Ovary (tissue), 9 donors: Measurements from ENCODE around the gene CCDC3. TPM values are rescaled to one million over a fixed set of nuclear protein-coding genes. Genes with fewer than 3 reads are reported as not detected.

ENCODE experiments used
- DNase-seq, 5 donors: peaks; one replicate each; pipeline ENCODE4 v3.0.0-alpha.2; 2019 to 2020
- H3K27ac ChIP-seq, 2 donors: fragments of 200-600 bp; one replicate each; pipeline versions ENCODE4 v1.5.1 to v1.8.0; 2019 to 2022
- H3K27me3 ChIP-seq: fragments of 200-600 bp; one replicate; pipeline ENCODE4 v1.8.0; 2022
- H3K36me3 ChIP-seq: fragments of 200-600 bp; sonication (generic); one replicate; pipeline ENCODE4 v1.5.1; 2019
- H3K4me1 ChIP-seq: one replicate; pipeline ENCODE4 v1.8.1; 2013; ENCODE audit warnings: mild to moderate bottlenecking, moderate library complexity; ENCODE audit not compliant: insufficient read depth
- H3K4me3 ChIP-seq: fragments of 200-600 bp; sonication (generic); one replicate; pipeline ENCODE4 v1.5.1; 2017
- H3K9me3 ChIP-seq, 2 donors: fragments of 200-600 bp in 1 of 2; sonication (generic) in 1 of 2; one replicate each; pipeline versions ENCODE4 v1.5.1 to v1.8.1; 2013 to 2019; ENCODE audit warnings: mild to moderate bottlenecking in 1 of 2, moderate library complexity in 1 of 2
- EP300 ChIP-seq: sonication (generic); formaldehyde crosslinking; IDR thresholded peaks from one replicate; pipeline ENCODE4 v1.6.1; 2017; ENCODE audit warnings: antibody characterized with exemption
- POLR2A ChIP-seq: fragments of 450-650 bp; IDR thresholded peaks from one replicate; pipeline ENCODE4 v1.6.1; 2017; ENCODE audit warnings: antibody characterized with exemption, mild to moderate bottlenecking, moderate library complexity
- WGBS, 3 donors: extraction: QIAGEN DNeasy Blood & Tissue Kit in 1 of 3; methylation state at CpG; one replicate each; pipeline versions ENCODE4 v1.1.5 to v1.1.7; 2013 to 2017; 5-methylcytosine and 5-hydroxymethylcytosine counted together
- intact Hi-C, 4 donors: fragments of 100-400 bp; cut with DNase I; formaldehyde crosslinking; loops; one replicate each; pipeline versions ENCODE4 v1.11.0 to v1.15.1; 2022 to 2023
- polyA plus RNA-seq, 2 donors: library from polyadenylated mRNA; stranded (reverse); fragments of 200-250 nt in 1 of 2; fragments of 350-450 nt in 1 of 2; fragmentation: Illumina TruSeq in 1 of 2; extraction: RNeasy Lipid Tissue Mini Kit (QIAGEN cat#74804) in 1 of 2; gene quantifications; one replicate each; pipeline ENCODE4 v1.2.3, GENCODE V29; 2013 to 2014
- total RNA-seq, 7 donors: library from RNA; depleted of rRNA in 2 of 7; stranded (reverse); fragments of >200 nt in 2 of 7; fragmentation: NEBNext Ultra II Directional in 3 of 7; extraction: Animal tissue kit (Norgen Biotek cat#: 25700) in 3 of 7; gene quantifications; one replicate each; pipeline versions ENCODE4 v1.1.0 to v1.2.4, GENCODE V29; 2016 to 2023
- TF ChIP-seq, protein P1 (sequence below), 3 donors: fragments of 450-650 bp in 2 of 3; fragments of 200-600 bp in 1 of 3; IDR thresholded peaks; one replicate each; pipeline versions ENCODE4 v1.5.1 to v1.8.0; 2016 to 2022; ENCODE audit warnings: antibody characterized with exemption in 3 of 3, mild to moderate bottlenecking in 1 of 3
- donor health status: DM: no; HTN: no; CAD: no; lungs with moderate emphysema.
- donor health status: DM: no; HTN: no; CAD: no.
- donor health status: Bipolar disorder and iron deficiency.
- donor health status: DM: yes; HTN: yes; CAD: no.
- donor health status: DM: no; HTN: no; CAD: no.
- donor health status: DM: yes; HTN: yes; CAD: no.

Gene CCDC3
- total and polyA plus RNA-seq, 9 donors, result 14.3 to 190 (median 53.7) TPM

DNA sequence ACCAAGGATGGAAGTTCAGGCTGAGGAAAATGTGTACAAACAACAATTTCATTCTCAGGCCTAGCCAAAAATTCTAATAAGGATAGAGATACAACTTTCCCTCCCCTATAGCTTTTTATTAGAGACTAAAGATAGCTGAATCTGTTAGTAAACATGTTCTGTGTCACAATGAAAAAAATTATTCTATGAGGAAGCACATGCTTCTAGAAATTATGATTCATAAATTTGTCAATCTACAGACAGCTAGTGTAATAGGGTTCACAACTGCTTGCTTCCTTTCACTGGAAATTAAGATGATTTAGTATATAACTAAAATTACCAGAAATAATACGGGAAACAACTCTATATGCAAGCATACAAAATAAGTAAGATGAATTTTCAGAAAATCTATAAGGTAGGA is 56.6 kb downstream of the CCDC3 start:
- no peak overlapping the region for H3K27ac ChIP-seq
- H3K9me3 ChIP-seq, result no peaks in the 10 kb centered on the region
- 92 to 94% (median 93%) methylated on average over 1 of the region's 1 CpG for WGBS, 3 donors
- intact Hi-C loops, result loop anchor here in 1 of 4 donors (5.0 kb wide), 1 partner anchor 337 kb away; no protein-coding TSS in a partner anchor
- H3K4me1 ChIP-seq, result peaks cover 6% of the 10 kb centered on the region
- no peak for DNase-seq
- H3K4me3 ChIP-seq, result no peak overlapping the region
- H3K36me3 ChIP-seq, result no peaks in the 10 kb centered on the region
- no peaks in the 10 kb centered on the region for H3K27me3 ChIP-seq
- TF ChIP-seq, protein P1, sequence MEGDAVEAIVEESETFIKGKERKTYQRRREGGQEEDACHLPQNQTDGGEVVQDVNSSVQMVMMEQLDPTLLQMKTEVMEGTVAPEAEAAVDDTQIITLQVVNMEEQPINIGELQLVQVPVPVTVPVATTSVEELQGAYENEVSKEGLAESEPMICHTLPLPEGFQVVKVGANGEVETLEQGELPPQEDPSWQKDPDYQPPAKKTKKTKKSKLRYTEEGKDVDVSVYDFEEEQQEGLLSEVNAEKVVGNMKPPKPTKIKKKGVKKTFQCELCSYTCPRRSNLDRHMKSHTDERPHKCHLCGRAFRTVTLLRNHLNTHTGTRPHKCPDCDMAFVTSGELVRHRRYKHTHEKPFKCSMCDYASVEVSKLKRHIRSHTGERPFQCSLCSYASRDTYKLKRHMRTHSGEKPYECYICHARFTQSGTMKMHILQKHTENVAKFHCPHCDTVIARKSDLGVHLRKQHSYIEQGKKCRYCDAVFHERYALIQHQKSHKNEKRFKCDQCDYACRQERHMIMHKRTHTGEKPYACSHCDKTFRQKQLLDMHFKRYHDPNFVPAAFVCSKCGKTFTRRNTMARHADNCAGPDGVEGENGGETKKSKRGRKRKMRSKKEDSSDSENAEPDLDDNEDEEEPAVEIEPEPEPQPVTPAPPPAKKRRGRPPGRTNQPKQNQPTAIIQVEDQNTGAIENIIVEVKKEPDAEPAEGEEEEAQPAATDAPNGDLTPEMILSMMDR (IDR thresholded peaks at IDR 0.05), result no peak
- TF ChIP-seq EP300 (no peak), POLR2A (no peak)

DNA sequence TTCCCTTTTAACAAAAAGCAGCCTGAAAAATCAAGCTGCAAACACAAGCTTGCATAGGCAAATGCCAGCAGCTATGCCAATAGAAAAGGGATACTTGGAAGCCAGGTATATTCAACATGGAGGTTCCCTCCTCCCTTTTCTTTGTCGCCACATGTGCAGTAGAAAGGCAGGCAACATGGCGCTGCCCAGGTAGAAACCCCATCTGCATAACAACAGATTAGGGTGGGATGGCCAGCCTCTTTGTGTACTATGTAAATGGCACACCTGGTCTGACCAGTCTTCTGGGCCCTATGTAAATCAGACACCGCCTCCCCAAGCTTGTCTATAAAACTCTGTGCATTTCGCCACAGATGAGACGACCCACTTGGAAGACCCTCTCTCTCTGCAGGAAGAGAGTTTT is 58.1 kb downstream of the CCDC3 start:
- no peak for DNase-seq
- Histone ChIP-seq H3K9me3 (no peaks in the 10 kb centered on the region), H3K27me3 (no peaks in the 10 kb centered on the region), H3K4me3 (no peak overlapping the region), H3K4me1 (peaks cover 6% of the 10 kb centered on the region), H3K36me3 (no peaks in the 10 kb centered on the region), H3K27ac (no peak overlapping the region)
- 87 to 92% (median 87%) methylated on average over 5 of the region's 5 CpGs for WGBS, 3 donors
- intact Hi-C loops, result no loop called here
- TF ChIP-seq, protein P1 (IDR thresholded peaks at IDR 0.05), result no peak
- TF ChIP-seq EP300 (no peak), POLR2A (no peak)

DNA sequence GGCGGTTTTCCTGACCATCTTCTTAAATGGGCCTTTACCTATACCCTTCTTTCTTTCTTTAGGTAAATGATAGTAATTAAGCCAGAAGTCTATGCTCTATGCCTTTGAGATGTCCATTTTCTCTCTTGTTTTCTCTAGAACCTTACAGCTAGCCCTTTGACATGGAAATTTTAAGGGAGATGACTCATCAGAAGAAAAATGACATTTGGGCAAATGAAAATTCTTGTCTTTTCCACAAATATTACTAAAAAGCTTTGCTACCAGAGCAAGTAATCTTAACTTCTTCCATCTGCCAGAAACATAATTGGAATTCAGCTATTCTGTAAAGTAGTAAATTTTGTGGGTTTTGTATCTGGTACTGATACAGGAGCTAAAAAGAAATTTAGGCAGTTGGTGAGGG is 59.5 kb downstream of the CCDC3 start:
- H3K27ac ChIP-seq, result no peak overlapping the region
- H3K4me1 ChIP-seq, result peaks cover 6% of the 10 kb centered on the region
- TF ChIP-seq POLR2A, result no peak
- TF ChIP-seq, protein P1 (IDR thresholded peaks at IDR 0.05), result no peak
- no peak for TF ChIP-seq EP300
- H3K9me3 ChIP-seq, result no peaks in the 10 kb centered on the region
- intact Hi-C loops, result no loop called here
- H3K36me3 ChIP-seq, result no peaks in the 10 kb centered on the region
- H3K27me3 ChIP-seq, result no peaks in the 10 kb centered on the region
- H3K4me3 ChIP-seq, result no peak overlapping the region
- WGBS, 3 donors, result 96 to 100% (median 98%) methylated on average over 1 of the region's 1 CpG
- no peak for DNase-seq

DNA sequence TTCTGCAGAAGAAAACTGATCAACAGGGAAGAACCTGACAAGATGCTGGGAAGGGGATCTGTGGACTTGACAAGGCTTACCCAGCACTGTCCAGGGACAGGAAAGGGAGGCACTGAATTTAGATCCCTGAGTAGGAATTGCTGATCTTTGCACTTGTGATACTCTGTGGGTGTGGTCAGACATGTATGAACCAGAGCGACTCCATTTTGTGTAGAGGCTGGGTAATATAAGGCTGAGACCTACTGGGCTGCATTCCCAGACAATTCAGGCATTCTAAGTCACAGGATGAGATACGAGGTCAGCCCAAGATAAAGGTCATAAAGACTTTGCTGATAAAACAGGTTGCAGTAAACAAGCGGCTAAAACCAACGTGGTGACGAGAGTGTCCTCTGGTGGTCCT is 60.7 kb downstream of the CCDC3 start:
- peaks cover 6% of the 10 kb centered on the region for H3K4me1 ChIP-seq
- WGBS, 3 donors, result 74 to 78% (median 76%) methylated on average over 5 of the region's 5 CpGs
- no peaks in the 10 kb centered on the region for H3K27me3 ChIP-seq
- H3K27ac ChIP-seq, result no peak overlapping the region
- H3K36me3 ChIP-seq, result no peaks in the 10 kb centered on the region
- intact Hi-C loops, result no loop called here
- no peak overlapping the region for H3K4me3 ChIP-seq
- TF ChIP-seq POLR2A (no peak), EP300 (no peak)
- TF ChIP-seq, protein P1 (IDR thresholded peaks at IDR 0.05), result no peak
- DNase-seq, result no peak
- no peaks in the 10 kb centered on the region for H3K9me3 ChIP-seq

DNA sequence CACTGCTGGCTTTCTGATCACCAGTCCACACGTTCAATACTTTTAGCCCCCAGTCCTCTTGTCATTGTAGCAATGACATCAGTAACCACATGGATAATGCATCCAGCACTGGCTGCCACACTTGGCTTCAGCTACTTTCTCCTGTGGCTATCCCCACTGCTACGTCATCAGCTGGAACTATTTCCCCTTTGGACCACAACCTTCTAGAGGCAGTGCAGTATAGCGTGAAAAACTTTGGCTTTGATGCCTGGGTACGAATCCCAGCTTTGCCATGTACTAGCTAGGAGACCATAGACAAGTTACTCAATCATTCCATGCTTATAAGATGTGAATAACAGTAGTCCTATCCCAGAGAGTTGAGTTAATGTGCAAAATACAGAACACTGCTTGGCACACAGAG is 63.2 kb downstream of the CCDC3 start:
- DNase-seq, result no peak
- no peak for TF ChIP-seq POLR2A
- no peak for TF ChIP-seq EP300
- TF ChIP-seq, protein P1 (IDR thresholded peaks at IDR 0.05), result no peak
- Histone ChIP-seq H3K36me3 (no peaks in the 10 kb centered on the region), H3K4me3 (no peak overlapping the region), H3K27me3 (no peaks in the 10 kb centered on the region), H3K4me1 (peaks cover 6% of the 10 kb centered on the region), H3K9me3 (no peaks in the 10 kb centered on the region), H3K27ac (no peak overlapping the region)
- intact Hi-C loops, result no loop called here
- 64 to 69% (median 69%) methylated on average over 4 of the region's 4 CpGs for WGBS, 3 donors
